ENCODE measurements around the gene ACTG1. TPM values are rescaled to one million over a fixed set of nuclear protein-coding genes. Genes with fewer than 3 reads are reported as not detected.

Gene ACTG1
- total and polyA plus RNA-seq, 9 of the 15 experiments (the other 6 are each of a cell fraction or from before 2014, with no cell fraction given) = 224 to 1,775 (median 568) TPM

DNA sequence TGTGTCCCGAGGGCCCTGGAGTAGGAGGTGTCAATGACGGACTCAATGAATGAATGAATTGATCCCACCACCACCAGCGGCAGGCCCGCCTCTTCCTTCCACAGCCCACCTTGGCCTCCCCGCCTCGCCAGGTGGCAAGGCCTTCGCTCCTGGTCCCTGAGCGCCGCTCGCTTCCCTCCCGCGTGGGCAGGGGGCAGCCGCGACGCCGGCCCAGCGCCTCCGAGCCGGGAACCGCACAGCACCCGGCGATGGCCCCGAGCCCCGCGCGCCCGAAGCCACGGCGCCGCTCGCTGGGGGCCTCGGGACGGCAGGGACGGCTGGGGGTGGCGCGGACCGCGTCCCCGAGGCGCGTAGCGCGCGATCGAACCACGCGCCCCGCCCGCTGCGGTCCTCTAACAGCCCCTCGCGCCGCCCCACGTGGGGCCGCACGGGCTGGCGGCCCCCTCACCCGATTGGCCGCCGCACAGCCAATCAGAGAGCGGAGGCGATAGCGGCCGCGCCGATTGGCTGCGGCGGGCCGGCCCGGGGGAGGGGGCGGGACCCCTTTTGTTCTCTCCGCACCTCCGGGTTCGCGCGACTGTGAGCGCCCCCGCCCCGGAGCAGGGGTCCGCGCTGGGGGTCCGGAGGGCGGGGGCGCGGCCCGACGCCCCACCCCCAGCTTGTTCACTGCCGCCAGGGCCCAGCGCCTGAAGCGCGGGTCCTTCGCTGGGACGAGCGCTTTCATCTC, 31.4 kb downstream of the ACTG1 start (continued):
- TF ChIP-seq, protein P1, sequence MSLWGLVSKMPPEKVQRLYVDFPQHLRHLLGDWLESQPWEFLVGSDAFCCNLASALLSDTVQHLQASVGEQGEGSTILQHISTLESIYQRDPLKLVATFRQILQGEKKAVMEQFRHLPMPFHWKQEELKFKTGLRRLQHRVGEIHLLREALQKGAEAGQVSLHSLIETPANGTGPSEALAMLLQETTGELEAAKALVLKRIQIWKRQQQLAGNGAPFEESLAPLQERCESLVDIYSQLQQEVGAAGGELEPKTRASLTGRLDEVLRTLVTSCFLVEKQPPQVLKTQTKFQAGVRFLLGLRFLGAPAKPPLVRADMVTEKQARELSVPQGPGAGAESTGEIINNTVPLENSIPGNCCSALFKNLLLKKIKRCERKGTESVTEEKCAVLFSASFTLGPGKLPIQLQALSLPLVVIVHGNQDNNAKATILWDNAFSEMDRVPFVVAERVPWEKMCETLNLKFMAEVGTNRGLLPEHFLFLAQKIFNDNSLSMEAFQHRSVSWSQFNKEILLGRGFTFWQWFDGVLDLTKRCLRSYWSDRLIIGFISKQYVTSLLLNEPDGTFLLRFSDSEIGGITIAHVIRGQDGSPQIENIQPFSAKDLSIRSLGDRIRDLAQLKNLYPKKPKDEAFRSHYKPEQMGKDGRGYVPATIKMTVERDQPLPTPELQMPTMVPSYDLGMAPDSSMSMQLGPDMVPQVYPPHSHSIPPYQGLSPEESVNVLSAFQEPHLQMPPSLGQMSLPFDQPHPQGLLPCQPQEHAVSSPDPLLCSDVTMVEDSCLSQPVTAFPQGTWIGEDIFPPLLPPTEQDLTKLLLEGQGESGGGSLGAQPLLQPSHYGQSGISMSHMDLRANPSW (CRISPR knock-in tag; IDR thresholded peaks at IDR 0.05) = no peak
- TF ChIP-seq, protein P2, sequence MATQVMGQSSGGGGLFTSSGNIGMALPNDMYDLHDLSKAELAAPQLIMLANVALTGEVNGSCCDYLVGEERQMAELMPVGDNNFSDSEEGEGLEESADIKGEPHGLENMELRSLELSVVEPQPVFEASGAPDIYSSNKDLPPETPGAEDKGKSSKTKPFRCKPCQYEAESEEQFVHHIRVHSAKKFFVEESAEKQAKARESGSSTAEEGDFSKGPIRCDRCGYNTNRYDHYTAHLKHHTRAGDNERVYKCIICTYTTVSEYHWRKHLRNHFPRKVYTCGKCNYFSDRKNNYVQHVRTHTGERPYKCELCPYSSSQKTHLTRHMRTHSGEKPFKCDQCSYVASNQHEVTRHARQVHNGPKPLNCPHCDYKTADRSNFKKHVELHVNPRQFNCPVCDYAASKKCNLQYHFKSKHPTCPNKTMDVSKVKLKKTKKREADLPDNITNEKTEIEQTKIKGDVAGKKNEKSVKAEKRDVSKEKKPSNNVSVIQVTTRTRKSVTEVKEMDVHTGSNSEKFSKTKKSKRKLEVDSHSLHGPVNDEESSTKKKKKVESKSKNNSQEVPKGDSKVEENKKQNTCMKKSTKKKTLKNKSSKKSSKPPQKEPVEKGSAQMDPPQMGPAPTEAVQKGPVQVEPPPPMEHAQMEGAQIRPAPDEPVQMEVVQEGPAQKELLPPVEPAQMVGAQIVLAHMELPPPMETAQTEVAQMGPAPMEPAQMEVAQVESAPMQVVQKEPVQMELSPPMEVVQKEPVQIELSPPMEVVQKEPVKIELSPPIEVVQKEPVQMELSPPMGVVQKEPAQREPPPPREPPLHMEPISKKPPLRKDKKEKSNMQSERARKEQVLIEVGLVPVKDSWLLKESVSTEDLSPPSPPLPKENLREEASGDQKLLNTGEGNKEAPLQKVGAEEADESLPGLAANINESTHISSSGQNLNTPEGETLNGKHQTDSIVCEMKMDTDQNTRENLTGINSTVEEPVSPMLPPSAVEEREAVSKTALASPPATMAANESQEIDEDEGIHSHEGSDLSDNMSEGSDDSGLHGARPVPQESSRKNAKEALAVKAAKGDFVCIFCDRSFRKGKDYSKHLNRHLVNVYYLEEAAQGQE (IDR thresholded peaks at IDR 0.05; ENCODE audit: borderline replicate concordance) = peak; percentile 46
- TF ChIP-seq, protein P2 (CRISPR knock-in tag; IDR thresholded peaks at IDR 0.05; ENCODE audit: low read depth) = peak; percentile 67; the same call in 1 of the 2 replicates
- TF ChIP-seq NR4A1 (CRISPR knock-in tag; IDR thresholded peaks at IDR 0.05) = no peak
- peak; percentile 78 for TF ChIP-seq NR4A1 (tag; IDR thresholded peaks at IDR 0.05)
- TF ChIP-seq, protein P3, sequence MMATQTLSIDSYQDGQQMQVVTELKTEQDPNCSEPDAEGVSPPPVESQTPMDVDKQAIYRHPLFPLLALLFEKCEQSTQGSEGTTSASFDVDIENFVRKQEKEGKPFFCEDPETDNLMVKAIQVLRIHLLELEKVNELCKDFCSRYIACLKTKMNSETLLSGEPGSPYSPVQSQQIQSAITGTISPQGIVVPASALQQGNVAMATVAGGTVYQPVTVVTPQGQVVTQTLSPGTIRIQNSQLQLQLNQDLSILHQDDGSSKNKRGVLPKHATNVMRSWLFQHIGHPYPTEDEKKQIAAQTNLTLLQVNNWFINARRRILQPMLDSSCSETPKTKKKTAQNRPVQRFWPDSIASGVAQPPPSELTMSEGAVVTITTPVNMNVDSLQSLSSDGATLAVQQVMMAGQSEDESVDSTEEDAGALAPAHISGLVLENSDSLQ (IDR thresholded peaks at IDR 0.05) = no peak
- TF ChIP-seq MED1 (CRISPR knock-in tag; IDR thresholded peaks at IDR 0.05; ENCODE audit: borderline replicate concordance) = 0 out of 2 replicates have a peak, but pooled peaks have one; percentile 68
- peak in 1 of 2 experiments; percentile 80; a peak in 2 of 4 replicates for TF ChIP-seq NONO (IDR thresholded peaks at IDR 0.05; ENCODE audit: low read depth in 2 of 2, low read length in 1 of 2)
- TF ChIP-seq SLC30A9 (CRISPR knock-in tag; IDR thresholded peaks at IDR 0.05) = no peak
- TF ChIP-seq, protein P4, sequence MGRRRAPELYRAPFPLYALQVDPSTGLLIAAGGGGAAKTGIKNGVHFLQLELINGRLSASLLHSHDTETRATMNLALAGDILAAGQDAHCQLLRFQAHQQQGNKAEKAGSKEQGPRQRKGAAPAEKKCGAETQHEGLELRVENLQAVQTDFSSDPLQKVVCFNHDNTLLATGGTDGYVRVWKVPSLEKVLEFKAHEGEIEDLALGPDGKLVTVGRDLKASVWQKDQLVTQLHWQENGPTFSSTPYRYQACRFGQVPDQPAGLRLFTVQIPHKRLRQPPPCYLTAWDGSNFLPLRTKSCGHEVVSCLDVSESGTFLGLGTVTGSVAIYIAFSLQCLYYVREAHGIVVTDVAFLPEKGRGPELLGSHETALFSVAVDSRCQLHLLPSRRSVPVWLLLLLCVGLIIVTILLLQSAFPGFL (CRISPR knock-in tag; IDR thresholded peaks at IDR 0.05) = 0 out of 2 replicates have a peak, but pooled peaks have one; percentile 20
- TF ChIP-seq RNF2 (IDR thresholded peaks at IDR 0.05) = peak; percentile 43; the same call in 1 of the 2 replicates
- TF ChIP-seq, protein P5, sequence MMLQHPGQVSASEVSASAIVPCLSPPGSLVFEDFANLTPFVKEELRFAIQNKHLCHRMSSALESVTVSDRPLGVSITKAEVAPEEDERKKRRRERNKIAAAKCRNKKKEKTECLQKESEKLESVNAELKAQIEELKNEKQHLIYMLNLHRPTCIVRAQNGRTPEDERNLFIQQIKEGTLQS (IDR thresholded peaks at IDR 0.05) = no peak
- TF ChIP-seq, protein P5 (CRISPR knock-in tag; conservative IDR thresholded peaks at IDR 0.05) = no peak

Measured in K562 (cell line).